ENCODE results near the gene STK38. TPM values are rescaled to one million over a fixed set of nuclear protein-coding genes. Genes with fewer than 3 reads are reported as not detected.
"Not testable (repeated sequence)": the region's sequence is repeated elsewhere in the genome, so short reads cannot be mapped to it uniquely, and the experiment has no call there.

STK38 gene
- total RNA-seq, 1 experiment from 2014 or later: 24.2 TPM

- ChIA-PET POLR2A (ENCODE audit: low non-redundant PET) (no interaction called here), CTCF (no interaction called here)
- DNase-seq (ENCODE audit: low spot score): no peak
- Histone ChIP-seq H3K27me3 (replicated peaks; ENCODE audit: insufficient read depth, low read depth, low read length, poor library complexity) (no peaks in the 10 kb centered on the region), H3K27ac (ENCODE audit: low read depth, low read length, poor library complexity, severe bottlenecking) (no peak overlapping the region), H3K9me3 (ENCODE audit: low read depth, low read length, poor library complexity, severe bottlenecking) (no peaks in the 10 kb centered on the region), H3K4me3 (ENCODE audit: low read depth, low read length, poor library complexity, severe bottlenecking) (no peak overlapping the region), H3K4me1 (ENCODE audit: insufficient read depth, low read length, poor library complexity, severe bottlenecking) (peaks cover under 1% of the 10 kb centered on the region), H3K36me3 (ENCODE audit: insufficient read depth, low read length, poor library complexity, severe bottlenecking) (peaks cover 20% of the 10 kb centered on the region)
- no peak for TF ChIP-seq EZH2 (IDR thresholded peaks at IDR 0.05; ENCODE audit: borderline replicate concordance, low read depth, low read length, poor library complexity, severe bottlenecking)
- TF ChIP-seq CTCF (conservative IDR thresholded peaks at IDR 0.05; ENCODE audit: low read depth, low read length): no peak
- intact Hi-C loops (cut with micrococcal nuclease; ENCODE audit: unreplicated experiment): no loop called here
- BruUV-seq (replicated peaks): TSS peak; percentile 52
Measured at GRCh38 chr6:36592221-36592655, 45.0 kb upstream of the STK38 start.

GRCh38 chr6:36590237-36590636 is 43.0 kb upstream of the STK38 start:
- POLR2A ChIA-PET (ENCODE audit: low non-redundant PET): no interaction called here
- H3K27ac ChIP-seq (ENCODE audit: low read depth, low read length, poor library complexity, severe bottlenecking): no peak overlapping the region
- no TSS peak for BruUV-seq (replicated peaks)
- peaks cover under 1% of the 10 kb centered on the region for H3K36me3 ChIP-seq (ENCODE audit: insufficient read depth, low read length, poor library complexity, severe bottlenecking)
- DNase-seq (ENCODE audit: low spot score): no peak
- CTCF ChIA-PET: no interaction called here
- no peak overlapping the region for H3K4me3 ChIP-seq (ENCODE audit: low read depth, low read length, poor library complexity, severe bottlenecking)
- no peaks in the 10 kb centered on the region for H3K9me3 ChIP-seq (ENCODE audit: low read depth, low read length, poor library complexity, severe bottlenecking)
- H3K4me1 ChIP-seq (ENCODE audit: insufficient read depth, low read length, poor library complexity, severe bottlenecking): no peaks in the 10 kb centered on the region
- H3K27me3 ChIP-seq (replicated peaks; ENCODE audit: insufficient read depth, low read depth, low read length, poor library complexity): no peaks in the 10 kb centered on the region
- no peak for TF ChIP-seq CTCF (conservative IDR thresholded peaks at IDR 0.05; ENCODE audit: low read depth, low read length)
- no peak for TF ChIP-seq EZH2 (IDR thresholded peaks at IDR 0.05; ENCODE audit: borderline replicate concordance, low read depth, low read length, poor library complexity, severe bottlenecking)
- intact Hi-C loops (cut with micrococcal nuclease; ENCODE audit: unreplicated experiment): no loop called here

- H3K4me3 ChIP-seq (ENCODE audit: low read depth, low read length, poor library complexity, severe bottlenecking); H3K36me3 ChIP-seq (ENCODE audit: insufficient read depth, low read length, poor library complexity, severe bottlenecking); intact Hi-C loops (cut with micrococcal nuclease; ENCODE audit: unreplicated experiment); POLR2A ChIA-PET (ENCODE audit: low non-redundant PET); H3K27me3 ChIP-seq (replicated peaks; ENCODE audit: insufficient read depth, low read depth, low read length, poor library complexity); BruUV-seq (replicated peaks); H3K9me3 ChIP-seq (ENCODE audit: low read depth, low read length, poor library complexity, severe bottlenecking); CTCF ChIA-PET; DNase-seq (ENCODE audit: low spot score); H3K4me1 ChIP-seq (ENCODE audit: insufficient read depth, low read length, poor library complexity, severe bottlenecking); H3K27ac ChIP-seq (ENCODE audit: low read depth, low read length, poor library complexity, severe bottlenecking): not testable (repeated sequence)
Measured at GRCh38 chr6:36589025-36589400, 41.7 kb upstream of the STK38 start.

GRCh38 chr6:36586606-36587005 is 39.3 kb upstream of the STK38 start:
- BruUV-seq (replicated peaks): no TSS peak
- intact Hi-C loops (cut with micrococcal nuclease; ENCODE audit: unreplicated experiment): no loop called here
- TF ChIP-seq CTCF (conservative IDR thresholded peaks at IDR 0.05; ENCODE audit: low read depth, low read length): no peak
- no peak for TF ChIP-seq EZH2 (IDR thresholded peaks at IDR 0.05; ENCODE audit: borderline replicate concordance, low read depth, low read length, poor library complexity, severe bottlenecking)
- CTCF ChIA-PET: no interaction called here
- H3K27ac ChIP-seq (ENCODE audit: low read depth, low read length, poor library complexity, severe bottlenecking): no peak overlapping the region
- no peak for DNase-seq (ENCODE audit: low spot score)
- no peaks in the 10 kb centered on the region for H3K9me3 ChIP-seq (ENCODE audit: low read depth, low read length, poor library complexity, severe bottlenecking)
- H3K4me3 ChIP-seq (ENCODE audit: low read depth, low read length, poor library complexity, severe bottlenecking): no peak overlapping the region
- no peaks in the 10 kb centered on the region for H3K4me1 ChIP-seq (ENCODE audit: insufficient read depth, low read length, poor library complexity, severe bottlenecking)
- POLR2A ChIA-PET (ENCODE audit: low non-redundant PET): no interaction called here
- no peaks in the 10 kb centered on the region for H3K27me3 ChIP-seq (replicated peaks; ENCODE audit: insufficient read depth, low read depth, low read length, poor library complexity)
- no peaks in the 10 kb centered on the region for H3K36me3 ChIP-seq (ENCODE audit: insufficient read depth, low read length, poor library complexity, severe bottlenecking)

All from A673 (cell line).